Left lobe of liver (tissue), 1 donor: ENCODE results near the gene MAP6D1. TPM values are rescaled to one million over a fixed set of nuclear protein-coding genes. Genes with fewer than 3 reads are reported as not detected.

Experiments used
- total RNA-seq: library from RNA; stranded (reverse); gene quantifications from one replicate; pipeline ENCODE4 v1.2.1, GENCODE V29; 2021
- donor health status: DM: no; HTN: yes; CAD: no.

MAP6D1 gene
- total RNA-seq, 1 donor from 2014 or later, result 0.65 TPM

Other genes starting within 250 kb of the MAP6D1 start
- gene KLHL24, start 190.0 kb downstream of the MAP6D1 start, total RNA-seq, result 32.4 TPM
- gene YEATS2, start 127.8 kb downstream of the MAP6D1 start, total RNA-seq, result 4.9 TPM
- gene PARL, start 59.3 kb upstream of the MAP6D1 start, total RNA-seq, result 25.5 TPM
- 7.2 TPM for gene ABCC5, start 192.3 kb upstream of the MAP6D1 start, total RNA-seq
- not detected for gene HTR3D, start 206.2 kb upstream of the MAP6D1 start, total RNA-seq
- not detected for gene HTR3C, start 227.5 kb upstream of the MAP6D1 start, total RNA-seq